GM20431 (cell line): Measurements from ENCODE around the gene KIAA2012.

Source experiments
- in situ Hi-C: fragments of 300-500 bp; cut with MseI, MboI; formaldehyde crosslinking; loops from one replicate; pipeline ENCODE4 v1.15.0; 2020; ENCODE audit warnings: low sequenced_read_pairs; ENCODE audit not compliant: unreplicated experiment

Gene KIAA2012

GRCh38 chr2:202071107-202071506, 1.9 kb upstream of the KIAA2012 start:
- in situ Hi-C loops = no loop called here

- in situ Hi-C loops = no loop called here
Observed at GRCh38 chr2:202072226-202072625, 829 bp upstream of the KIAA2012 start.

- in situ Hi-C loops = no loop called here
Observed at GRCh38 chr2:202074324-202074723, 1.3 kb downstream of the KIAA2012 start.

- in situ Hi-C loops = no loop called here
Observed at GRCh38 chr2:202079310-202079709, 6.3 kb downstream of the KIAA2012 start.

- in situ Hi-C loops = no loop called here
Observed at GRCh38 chr2:202084265-202084664, 11.2 kb downstream of the KIAA2012 start.

GRCh38 chr2:202088777-202089176, 15.7 kb downstream of the KIAA2012 start:
- in situ Hi-C loops = no loop called here

- in situ Hi-C loops = no loop called here
Observed at GRCh38 chr2:202090530-202090929, 17.5 kb downstream of the KIAA2012 start.

GRCh38 chr2:202091476-202091875, 18.4 kb downstream of the KIAA2012 start:
- in situ Hi-C loops = no loop called here

- in situ Hi-C loops = no loop called here
Observed at GRCh38 chr2:202094426-202094986, 21.5 kb downstream of the KIAA2012 start.

- in situ Hi-C loops = no loop called here
Observed at GRCh38 chr2:202095235-202095634, 22.2 kb downstream of the KIAA2012 start.

GRCh38 chr2:202096736-202097135, 23.7 kb downstream of the KIAA2012 start:
- in situ Hi-C loops = no loop called here

- in situ Hi-C loops = no loop called here
Observed at GRCh38 chr2:202098291-202098690, 25.2 kb downstream of the KIAA2012 start.

- in situ Hi-C loops = no loop called here
Observed at GRCh38 chr2:202099515-202099914, 26.5 kb downstream of the KIAA2012 start.

GRCh38 chr2:202100176-202100575, 27.1 kb downstream of the KIAA2012 start:
- in situ Hi-C loops = no loop called here

GRCh38 chr2:202101026-202101579, 28.0 kb downstream of the KIAA2012 start:
- in situ Hi-C loops = no loop called here

GRCh38 chr2:202102425-202103000, 29.5 kb downstream of the KIAA2012 start:
- in situ Hi-C loops = no loop called here

GRCh38 chr2:202104286-202104870, 31.3 kb downstream of the KIAA2012 start:
- in situ Hi-C loops = no loop called here

- in situ Hi-C loops = no loop called here
Observed at GRCh38 chr2:202105025-202105424, 32.0 kb downstream of the KIAA2012 start.

- in situ Hi-C loops = no loop called here
Observed at GRCh38 chr2:202108345-202108744, 35.3 kb downstream of the KIAA2012 start.

- in situ Hi-C loops = no loop called here
Observed at GRCh38 chr2:202109139-202109736, 36.2 kb downstream of the KIAA2012 start.

GRCh38 chr2:202109737-202110184, 36.7 kb downstream of the KIAA2012 start:
- in situ Hi-C loops = no loop called here
